Endothelial cell of umbilical vein (primary cell): Measurements from ENCODE around the gene KANK3. TPM values are rescaled to one million over a fixed set of nuclear protein-coding genes. Genes with fewer than 3 reads are reported as not detected.

Experiments
- BruUV-seq: library from RNA; stranded (reverse); fragments of 400-500 nt; replicated peaks from 2 replicates; lab custom pipeline; 2021; lab: Mats Ljungman, UMichigan
- CTCF ChIA-PET: fragments of 300-600, 350-600 bp; sonication (Branson Sonifier 250); formaldehyde crosslinking; loops from one replicate; lab custom pipeline; 2021; ENCODE audit warnings: antibody characterized with exemption, inconsistent platforms; lab: Charles Lee
- POLR2A ChIA-PET: fragments of 300-600, 350-600 bp; sonication (Branson Sonifier 250); formaldehyde crosslinking; loops from one replicate; lab custom pipeline; 2021; ENCODE audit warnings: antibody characterized with exemption, inconsistent platforms; lab: Charles Lee
- DNase-seq: peaks from one replicate; pipeline ENCODE4 v3.0.0-alpha.2; 2011; ENCODE audit warnings: low read depth, low spot score
- FAIRE-seq: peaks from 2 replicates; lab custom pipeline; 2011; peaks lifted over from hg19 to GRCh38; lab: Jason Lieb, UNC
- H2AFZ ChIP-seq: 2 replicates; pipeline ENCODE4 v1.6.0; 2012; ENCODE audit warnings: low read depth, low read length, control low read depth, inconsistent platforms
- H3K27ac ChIP-seq: 2 replicates; pipeline ENCODE4 v1.5.1; 2011; ENCODE audit warnings: low read depth, mild to moderate bottlenecking, control low read depth, low read length, moderate library complexity; ENCODE audit not compliant: insufficient read depth
- H3K27me3 ChIP-seq, 2 experiments: 2 replicates each; pipeline versions ENCODE4 v1.6.0 to v1.6.1; 2011; ENCODE audit warnings: low read length in 2 of 2, mixed read lengths in 1 of 2; ENCODE audit not compliant: control insufficient read depth in 2 of 2, insufficient read depth in 2 of 2
- H3K36me3 ChIP-seq, 2 experiments: 2 replicates in 1 of 2; 3 replicates in 1 of 2; pipeline ENCODE4 v1.5.1; 2011; ENCODE audit warnings: low read length in 2 of 2, mild to moderate bottlenecking in 1 of 2, moderate library complexity in 1 of 2; ENCODE audit not compliant: control insufficient read depth in 2 of 2, insufficient read depth in 2 of 2; ENCODE audit errors: extremely low read depth in 1 of 2
- H3K4me1 ChIP-seq: 3 replicates; pipeline ENCODE4 v1.5.1; 2011; ENCODE audit warnings: mild to moderate bottlenecking, low read length; ENCODE audit not compliant: control insufficient read depth, insufficient read depth; ENCODE audit errors: extremely low read depth
- H3K4me2 ChIP-seq: 2 replicates; pipeline ENCODE4 v1.6.1; 2011; ENCODE audit warnings: low read length, control low read depth, mixed read lengths; ENCODE audit not compliant: insufficient read depth
- H3K4me3 ChIP-seq, 3 experiments: fragments of 200-600 bp in 1 of 3; sonication (generic), shearing (Covaris generic) in 1 of 3; replicated peaks in 1 of 3; 2 replicates each; pipeline ENCODE4 v1.5.1; 2011 to 2016; ENCODE audit warnings: control low read depth in 3 of 3, low read length in 3 of 3, mild to moderate bottlenecking in 2 of 3, inconsistent platforms in 1 of 3, low read depth in 1 of 3, moderate library complexity in 1 of 3; ENCODE audit not compliant: insufficient read depth in 1 of 3
- H3K79me2 ChIP-seq: 2 replicates; pipeline ENCODE4 v1.6.0; 2012; ENCODE audit warnings: low read length, inconsistent platforms; ENCODE audit not compliant: control insufficient read depth, insufficient read depth
- H3K9ac ChIP-seq: replicated peaks from 2 replicates; pipeline ENCODE3; 2011; ENCODE audit warnings: low read length, control low read depth; ENCODE audit not compliant: insufficient read depth; ENCODE audit errors: extremely low read depth
- H3K9me1 ChIP-seq: replicated peaks from 3 replicates; pipeline ENCODE4 v1.6.0; 2011; ENCODE audit warnings: mild to moderate bottlenecking, low read length; ENCODE audit not compliant: control insufficient read depth, insufficient read depth; ENCODE audit errors: extremely low read depth
- H3K9me3 ChIP-seq: replicated peaks from 2 replicates; pipeline ENCODE4 v1.5.1; 2012; ENCODE audit warnings: low read length, inconsistent platforms; ENCODE audit not compliant: control insufficient read depth, insufficient read depth
- H4K20me1 ChIP-seq: replicated peaks from 2 replicates; pipeline ENCODE3; 2011; ENCODE audit warnings: mild to moderate bottlenecking, low read length; ENCODE audit not compliant: control insufficient read depth, insufficient read depth; ENCODE audit errors: extremely low read depth
- CTCF ChIP-seq, 2 donors: IDR thresholded peaks; 1 replicate in 1 of 2; 2 replicates in 1 of 2; pipeline ENCODE4 v1.5.1; 2011; ENCODE audit warnings: low read length in 2 of 2, mild to moderate bottlenecking in 2 of 2, moderate library complexity in 2 of 2, control low read depth in 1 of 2, inconsistent platforms in 1 of 2, low read depth in 1 of 2; ENCODE audit not compliant: insufficient read depth in 1 of 2; ENCODE audit errors: extremely low read depth in 1 of 2
- EZH2 ChIP-seq: IDR thresholded peaks from 2 replicates; pipeline ENCODE4 v1.6.1; 2012; ENCODE audit warnings: borderline replicate concordance, low read depth, mild to moderate bottlenecking, moderate library complexity, low read length, inconsistent platforms; ENCODE audit not compliant: severe bottlenecking
- FOS ChIP-seq: IDR thresholded peaks from 2 replicates; pipeline ENCODE4 v1.6.1; 2011; ENCODE audit warnings: mild to moderate bottlenecking, low read length, moderate library complexity, borderline replicate concordance; ENCODE audit not compliant: insufficient read depth
- GATA2 ChIP-seq: IDR thresholded peaks from 2 replicates; pipeline ENCODE4 v1.7.0; 2011; ENCODE audit warnings: low read depth, mild to moderate bottlenecking, moderate library complexity, mixed read lengths, low read length; ENCODE audit not compliant: insufficient read length, insufficient read depth
- JUN ChIP-seq: IDR thresholded peaks from 2 replicates; pipeline ENCODE4 v1.6.1; 2011; ENCODE audit warnings: borderline replicate concordance, low read depth; ENCODE audit not compliant: insufficient read length, insufficient read depth
- MYC ChIP-seq: IDR thresholded peaks from one replicate; pipeline ENCODE4 v1.6.1; 2011; ENCODE audit warnings: mild to moderate bottlenecking, low read depth, low read length
- POLR2A ChIP-seq: IDR thresholded peaks from 2 replicates; pipeline ENCODE4 v1.6.1; 2012; ENCODE audit warnings: low read depth, mild to moderate bottlenecking, control low read depth, low read length
- POLR2AphosphoS5 ChIP-seq: IDR thresholded peaks from 2 replicates; pipeline ENCODE4 v1.6.1; 2012; ENCODE audit warnings: low read depth, mild to moderate bottlenecking, control low read depth, low read length, moderate library complexity; ENCODE audit not compliant: insufficient read depth
- dilution Hi-C: fragments of 300-500 bp; cut with MboI; formaldehyde crosslinking; loops from one replicate; pipeline ENCODE4 v1.15.0; 2019; ENCODE audit warnings: low sequenced_read_pairs; ENCODE audit not compliant: extremely low pct_ligation_motif_present
- intact Hi-C: fragments of 100-400 bp; cut with micrococcal nuclease; formaldehyde crosslinking; loops from one replicate; pipeline ENCODE4 v1.10.0; 2022
- polyA plus RNA-seq, 4 experiments: library from polyadenylated mRNA; depleted of rRNA in 3 of 4; stranded (reverse) in 3 of 4; unstranded in 1 of 4; fragments of >200 nt; gene quantifications; 2 replicates each; pipeline versions ENCODE4 v1.2.1 to v1.2.3, GENCODE V29; 2011 to 2012; ENCODE audit warnings: missing spikeins in 1 of 4
- total RNA-seq: library from RNA; stranded (reverse); gene quantifications from 2 replicates; pipeline ENCODE4 v1.2.3, GENCODE V29; 2021
- TF ChIP-seq, protein P1 (sequence below): IDR thresholded peaks from 2 replicates; pipeline ENCODE4 v1.6.1; 2011; ENCODE audit not compliant: insufficient read depth, insufficient read length

KANK3 gene
- total and polyA plus RNA-seq, 2 donors (not counting 3 experiments of a cell fraction or from before 2014, with no cell fraction given): 22.1 to 30.0 TPM

DNA sequence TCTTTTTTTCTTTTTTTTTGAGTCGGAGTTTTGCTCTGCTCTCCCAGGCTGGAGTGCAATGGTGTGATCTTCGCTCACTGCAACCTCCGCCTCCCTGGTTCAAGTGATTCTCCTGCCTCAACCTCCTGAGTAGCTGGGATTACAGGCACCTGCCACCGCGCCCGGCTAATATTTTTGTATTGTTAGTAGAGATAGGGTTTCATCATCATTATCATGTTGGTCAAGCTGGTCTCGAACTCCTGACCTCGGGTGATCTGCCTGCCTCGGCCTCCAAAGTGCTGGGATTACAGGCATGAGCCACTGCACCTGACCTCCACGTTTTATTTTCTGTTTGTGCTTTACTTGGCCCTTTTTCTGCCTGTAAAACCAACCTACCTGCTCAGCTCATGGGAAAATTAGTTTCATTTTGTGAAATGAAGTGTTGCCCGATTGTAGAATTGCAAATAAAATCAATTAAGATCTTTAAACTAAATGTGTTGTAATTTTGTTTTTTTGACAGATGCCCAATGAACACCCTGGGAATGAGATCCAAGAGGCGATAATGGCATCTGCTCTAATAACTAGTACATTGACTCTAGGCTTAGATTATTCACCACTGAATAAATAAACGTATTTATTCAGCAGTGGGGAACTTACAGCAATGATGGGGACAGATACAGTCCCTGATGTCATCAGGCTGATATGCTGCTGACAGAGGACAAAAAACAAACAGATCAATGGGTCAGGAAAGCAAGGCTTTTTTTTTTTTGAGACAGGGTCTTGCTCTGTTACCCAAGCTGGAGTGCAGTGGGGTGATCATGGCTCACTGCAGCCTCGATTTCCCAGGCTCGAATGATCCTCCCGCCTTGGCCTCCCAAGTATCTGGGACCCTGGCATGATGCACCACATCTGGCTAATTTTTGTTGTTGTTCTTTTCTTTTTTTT is 44.9 kb upstream of the KANK3 start:
- Histone ChIP-seq H3K36me3 (no peaks in the 10 kb centered on the region), H3K27me3 (no peaks in the 10 kb centered on the region), H2AFZ (no peak overlapping the region), H3K4me1 (peaks cover 12% of the 10 kb centered on the region), H3K4me2 (no peak overlapping the region), H3K9me3 (no peaks in the 10 kb centered on the region), H3K9me1 (no peaks in the 10 kb centered on the region), H3K4me3 (no peak overlapping the region), H3K27ac (no peak overlapping the region), H3K9ac (no peak overlapping the region), H4K20me1 (no peaks in the 10 kb centered on the region), H3K79me2 (peaks cover 19% of the 10 kb centered on the region)
- ChIA-PET POLR2A (no interaction called here), CTCF (no interaction called here)
- no TSS peak for BruUV-seq
- dilution Hi-C loops (no loop called here), intact Hi-C loops (no loop called here)
- TF ChIP-seq POLR2A: no peak
- no peak for TF ChIP-seq EZH2
- no peak for TF ChIP-seq CTCF (IDR thresholded peaks at IDR 0.05; ENCODE audit: extremely low read depth in 1 of 2, insufficient read depth in 1 of 2, low read depth in 1 of 2, low read length in 2 of 2)
- no peak for TF ChIP-seq JUN
- TF ChIP-seq GATA2: no peak
- TF ChIP-seq, protein P1, sequence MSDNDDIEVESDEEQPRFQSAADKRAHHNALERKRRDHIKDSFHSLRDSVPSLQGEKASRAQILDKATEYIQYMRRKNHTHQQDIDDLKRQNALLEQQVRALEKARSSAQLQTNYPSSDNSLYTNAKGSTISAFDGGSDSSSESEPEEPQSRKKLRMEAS: no peak
- TF ChIP-seq POLR2AphosphoS5: no peak
- no peak for TF ChIP-seq FOS
- no peak for TF ChIP-seq MYC
- FAIRE-seq (no peak), DNase-seq (no peak)
